GM10266 (cell line): ENCODE measurements around the gene ARHGAP18.

Source experiments
- DNase-seq: peaks from one replicate; pipeline ENCODE4 v3.0.0; 2012; ENCODE audit errors: extremely low spot score
- CTCF ChIP-seq: IDR thresholded peaks from 2 replicates; pipeline ENCODE4 v1.5.1; 2012; ENCODE audit warnings: mild to moderate bottlenecking, low read depth; ENCODE audit not compliant: control insufficient read depth, insufficient read depth; ENCODE audit errors: missing control alignments

The ARHGAP18 gene

GRCh38 chr6:129638686-129639085 is 71.3 kb downstream of the ARHGAP18 start:
- no peak for DNase-seq
- no peak for TF ChIP-seq CTCF

GRCh38 chr6:129638055-129638684 is 71.8 kb downstream of the ARHGAP18 start:
- no peak for DNase-seq
- TF ChIP-seq CTCF = no peak

- DNase-seq = no peak
- no peak for TF ChIP-seq CTCF
Observed at GRCh38 chr6:129637340-129638054, 72.5 kb downstream of the ARHGAP18 start.

- no peak for DNase-seq
- TF ChIP-seq CTCF = no peak
Observed at GRCh38 chr6:129635396-129636130, 74.4 kb downstream of the ARHGAP18 start.

- TF ChIP-seq CTCF = no peak
- DNase-seq = no peak
Observed at GRCh38 chr6:129634411-129635230, 75.4 kb downstream of the ARHGAP18 start.

- no peak for TF ChIP-seq CTCF
Observed at GRCh38 chr6:129633529-129633928, 76.4 kb downstream of the ARHGAP18 start.

More at GRCh38 chr6:129633529-129633928, 76.4 kb downstream of the ARHGAP18 start:
- no peak for DNase-seq
